Activated CD8-positive, alpha-beta memory T cell treated with anti-CD3 and anti-CD28 coated beads for 48 hours (primary cell): ENCODE measurements around the gene BAIAP2.

Experiments
- DNase-seq, 3 experiments: peaks; one replicate each; pipeline ENCODE4 v3.0.0-alpha.2; 2020; ENCODE audit warnings: low read depth in 2 of 3, low spot score in 2 of 3

BAIAP2 gene

DNA sequence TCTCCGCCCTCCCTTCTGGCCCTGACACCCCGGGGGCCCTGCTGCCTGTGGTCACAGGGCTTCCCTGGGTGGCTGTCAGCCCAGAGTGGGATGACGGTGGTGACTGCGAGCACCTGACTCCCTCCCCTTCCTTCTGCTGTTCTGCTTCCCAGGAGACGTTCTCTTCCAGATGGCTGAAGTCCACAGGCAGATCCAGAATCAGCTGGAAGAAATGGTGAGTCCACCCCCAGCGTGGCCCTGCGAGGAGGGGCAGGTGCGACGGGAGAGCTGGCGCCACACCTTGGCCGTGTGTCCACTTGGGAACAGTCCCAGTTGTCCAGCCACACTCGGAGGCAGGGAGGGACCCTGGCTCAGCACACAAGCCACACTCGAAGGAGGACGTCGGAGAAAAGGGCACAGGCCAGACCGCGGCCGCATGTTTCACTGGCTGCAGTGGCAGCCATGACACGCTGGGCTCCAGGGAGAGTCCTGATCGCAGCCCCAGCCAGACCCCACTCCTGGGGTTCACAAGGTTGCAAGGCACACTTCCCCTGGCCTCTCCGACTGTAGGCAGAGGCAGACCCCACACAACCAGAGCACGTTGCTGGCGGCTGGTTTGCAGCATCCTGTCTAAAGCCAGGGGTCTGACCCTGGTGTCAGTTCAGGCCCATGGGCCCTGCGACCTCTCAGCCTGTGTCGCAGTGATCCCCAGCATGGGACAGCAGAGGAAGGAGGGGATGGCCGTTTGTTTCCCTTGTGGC, 49.9 kb downstream of the BAIAP2 start:
- no peak for DNase-seq

DNA sequence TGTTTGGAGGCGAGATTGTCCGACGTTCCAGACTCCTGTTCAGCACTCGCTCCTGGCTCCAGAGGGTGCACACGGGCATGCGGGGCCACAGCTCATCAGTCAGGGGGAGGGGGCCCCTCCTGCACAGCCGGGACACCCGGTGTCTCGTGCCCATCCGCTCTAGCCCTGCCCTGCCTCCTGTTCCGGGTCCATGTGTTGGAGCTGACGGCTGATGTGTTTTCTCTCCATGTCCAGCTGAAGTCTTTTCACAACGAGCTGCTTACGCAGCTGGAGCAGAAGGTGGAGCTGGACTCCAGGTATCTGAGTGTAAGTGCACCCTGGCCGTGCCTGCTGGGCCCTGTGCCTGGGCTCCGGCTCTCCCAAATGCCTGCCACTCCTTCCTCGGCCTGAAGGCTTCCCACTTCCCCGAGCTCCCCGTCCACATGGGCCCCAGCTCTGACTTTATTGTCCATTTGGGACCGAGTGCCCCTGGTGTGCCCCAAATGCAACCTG, 50.5 kb downstream of the BAIAP2 start:
- no peak for DNase-seq

DNA sequence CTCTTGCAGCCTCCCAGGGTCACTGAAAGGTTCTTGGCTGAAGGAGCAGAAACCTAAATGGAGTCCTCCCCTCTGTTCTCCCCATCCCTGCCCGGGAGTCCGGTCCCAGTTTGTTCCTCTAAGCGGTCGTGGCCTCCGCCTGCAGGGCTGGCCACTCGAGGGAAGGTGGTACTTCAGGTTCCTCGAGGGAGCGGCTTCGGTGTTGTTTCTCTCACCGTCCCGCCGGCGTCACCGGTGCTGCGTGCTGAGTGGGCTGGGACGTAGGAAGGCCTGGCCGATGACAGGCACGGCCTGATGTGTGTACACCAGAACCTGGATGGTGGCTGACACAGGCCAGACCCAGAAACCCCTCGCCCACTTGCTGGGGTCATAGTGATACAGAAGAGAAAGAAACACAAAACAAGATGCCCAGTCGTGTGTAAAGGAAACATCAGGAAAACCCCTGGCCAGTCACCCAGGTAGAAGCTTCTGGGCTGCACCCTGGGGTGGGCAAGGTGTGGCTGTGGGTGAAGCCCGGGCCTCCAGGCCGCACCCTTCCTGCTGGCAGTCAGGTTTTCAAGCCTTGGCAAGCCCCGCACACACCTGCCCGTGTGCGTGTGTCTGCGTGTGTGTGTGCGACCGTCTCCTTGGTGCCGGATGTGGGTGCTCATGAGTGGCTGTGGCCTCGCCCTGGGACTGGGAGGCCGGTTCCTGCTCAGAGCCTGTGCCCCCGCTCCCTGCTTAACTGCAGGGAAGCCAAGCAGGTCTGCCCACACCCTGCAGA, 52.0 kb downstream of the BAIAP2 start:
- no peak for DNase-seq

DNA sequence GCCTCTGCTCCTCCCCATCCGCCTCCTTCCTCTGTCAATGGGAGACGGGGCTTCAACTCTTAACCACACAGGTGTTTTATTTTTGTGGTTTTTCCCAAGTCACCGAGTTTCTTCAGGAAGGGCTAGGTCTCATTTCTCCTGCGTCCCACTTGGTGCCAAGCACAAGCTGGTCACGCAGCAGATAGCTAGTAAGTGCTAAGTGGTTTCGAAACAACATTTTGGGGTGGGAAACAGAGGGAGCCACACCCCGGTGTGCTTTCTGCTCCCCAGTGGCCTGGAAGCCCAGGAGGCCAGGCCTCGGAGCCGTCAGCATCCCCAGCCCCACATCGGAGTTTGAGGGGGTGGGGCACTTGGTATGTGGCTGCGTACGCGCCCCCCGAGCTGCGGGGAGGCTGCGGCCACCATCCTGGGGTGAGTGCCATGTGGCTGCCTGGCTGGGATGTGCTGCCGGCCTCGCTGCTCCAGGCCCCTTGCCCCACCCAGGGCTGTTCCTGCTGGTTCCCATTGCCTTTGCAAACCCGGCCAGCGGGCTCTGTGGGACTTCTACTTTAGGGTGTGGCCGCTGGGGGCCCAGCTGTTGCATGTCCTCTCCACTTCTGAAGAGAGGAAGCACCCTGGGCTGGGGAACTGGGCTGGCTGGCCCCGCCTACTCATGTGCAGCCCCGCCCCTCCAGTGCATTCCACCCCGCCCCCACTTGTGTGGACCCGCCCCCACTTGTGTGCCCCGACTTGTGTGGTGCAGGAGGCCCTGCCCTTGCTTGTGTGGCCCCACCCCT, 55.6 kb downstream of the BAIAP2 start:
- DNase-seq: no peak

DNA sequence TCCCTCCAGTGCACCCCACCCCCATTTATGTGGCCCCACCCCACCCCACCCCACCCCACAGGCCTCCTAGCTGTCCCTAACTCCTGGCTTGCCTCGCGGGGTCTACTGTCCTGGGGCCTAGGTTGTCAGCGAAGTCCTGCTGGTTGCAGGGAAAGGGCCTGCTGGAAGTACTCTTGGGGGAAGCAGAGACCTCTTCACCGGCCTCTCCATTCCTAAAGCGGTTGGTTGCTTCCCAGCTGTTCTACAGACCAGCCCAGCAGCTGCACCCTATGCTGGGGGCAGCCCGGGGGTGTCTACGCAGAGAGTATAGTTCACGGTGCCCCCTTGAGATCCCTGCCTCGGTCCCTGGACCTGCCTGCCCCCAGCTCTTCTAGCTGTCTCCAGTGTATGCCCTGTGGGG, 56.2 kb downstream of the BAIAP2 start:
- DNase-seq: no peak

DNA sequence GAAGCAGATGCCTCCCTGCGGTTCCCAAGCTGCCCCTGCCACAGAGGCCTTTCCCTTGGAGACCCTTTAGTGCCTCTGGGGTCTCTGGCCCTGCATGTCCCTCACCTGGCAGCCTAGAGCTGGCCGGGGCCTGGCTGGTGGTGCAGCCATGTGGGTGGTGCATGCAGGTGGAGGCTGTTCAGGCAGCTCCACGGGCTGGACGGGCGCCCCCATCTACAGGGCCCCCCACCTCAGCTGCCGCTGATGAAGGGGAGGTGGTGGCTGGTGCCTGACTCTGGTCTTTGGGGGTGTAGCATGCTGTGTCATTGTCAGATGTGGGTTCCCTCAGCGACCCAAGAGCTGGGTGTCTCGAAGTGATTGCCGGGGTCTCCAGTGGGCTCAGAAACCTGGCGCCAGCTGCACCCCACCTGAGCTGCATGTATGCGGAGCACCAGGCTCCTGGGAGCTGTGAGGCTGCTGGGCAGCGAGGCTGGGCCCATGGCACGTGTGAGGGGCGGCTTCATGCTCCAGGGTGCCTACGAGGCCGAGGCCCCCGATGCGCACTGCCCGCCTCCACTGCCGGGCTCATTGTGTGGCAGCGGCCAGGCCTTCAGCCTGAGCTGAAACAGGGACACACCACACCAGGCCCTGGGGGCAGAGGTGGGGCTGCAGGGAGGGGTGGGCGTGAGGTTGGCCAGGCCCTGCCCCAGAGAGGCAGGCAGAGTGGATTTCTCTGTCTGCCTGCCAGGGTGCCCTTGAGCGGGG, 57.0 kb downstream of the BAIAP2 start:
- no peak for DNase-seq

DNA sequence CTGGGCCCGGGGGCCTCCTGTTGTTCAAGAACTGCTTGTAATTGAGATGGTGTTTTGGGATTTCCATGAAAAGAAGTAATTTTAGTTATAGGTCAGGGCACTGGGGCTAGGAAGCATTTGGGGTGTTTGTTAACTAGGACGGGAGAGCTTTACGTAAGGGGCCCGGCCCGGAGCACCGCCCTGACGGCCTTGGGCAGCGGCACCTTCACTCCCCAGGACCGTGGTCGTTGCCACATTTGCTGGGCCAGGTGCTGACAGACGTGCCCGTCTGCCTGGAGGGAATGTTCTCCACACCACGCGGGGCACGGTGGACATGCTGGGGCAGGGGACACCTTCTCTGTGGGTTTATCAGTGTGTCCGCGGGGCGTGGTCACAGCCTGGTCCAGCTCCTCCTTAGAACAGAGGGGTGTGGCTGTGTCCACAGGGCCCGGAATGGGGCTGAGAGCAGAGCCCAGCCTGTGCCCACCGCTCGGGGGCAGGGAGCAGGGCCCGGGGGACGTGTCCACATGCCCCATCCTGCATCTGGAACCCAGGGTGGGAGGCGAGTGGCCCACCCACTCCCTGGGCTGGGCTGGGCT, 57.7 kb downstream of the BAIAP2 start:
- no peak for DNase-seq

DNA sequence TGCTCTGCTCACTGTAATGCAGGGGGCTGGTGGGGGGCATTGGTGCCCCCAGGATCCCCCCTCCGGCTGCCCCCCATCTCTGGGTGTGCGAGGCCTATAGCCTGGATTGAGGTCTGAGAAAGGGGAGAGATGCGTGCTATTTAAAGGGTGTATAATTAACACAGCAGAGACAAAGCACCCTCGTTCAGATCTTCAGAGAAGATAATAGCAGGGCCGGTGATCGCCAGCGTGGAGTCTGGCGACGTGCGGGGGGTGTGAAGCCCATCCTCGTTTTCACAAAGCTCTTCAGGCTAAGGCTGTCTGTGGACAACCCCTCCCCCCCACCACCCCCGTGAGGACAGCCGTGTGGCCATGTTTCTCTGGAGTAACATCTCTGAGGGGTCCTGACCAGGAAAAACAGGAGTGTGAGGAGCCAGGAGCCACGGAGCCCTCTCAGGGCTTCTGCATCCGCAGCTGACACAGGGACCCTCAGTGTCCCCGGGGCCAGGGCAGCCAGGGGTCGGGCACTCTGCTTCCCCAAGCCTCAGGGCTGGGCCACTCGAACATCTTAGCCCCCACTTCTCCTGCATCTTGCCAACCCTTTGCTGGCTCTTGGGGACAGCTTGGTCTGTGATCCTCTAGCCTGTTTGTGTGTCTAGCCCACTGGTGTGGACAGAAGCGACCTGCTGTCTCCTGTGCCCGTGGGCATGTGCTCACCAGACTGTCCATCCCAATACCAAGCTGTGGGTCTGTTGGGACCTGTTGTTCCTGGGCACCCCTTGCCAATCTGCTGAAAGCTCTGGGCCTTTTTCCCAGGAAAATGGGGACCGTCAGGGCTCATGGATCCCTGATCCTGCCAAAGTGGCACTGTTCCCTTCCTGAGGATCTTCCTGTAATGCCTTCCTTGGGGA, 58.9 kb downstream of the BAIAP2 start:
- DNase-seq: no peak

DNA sequence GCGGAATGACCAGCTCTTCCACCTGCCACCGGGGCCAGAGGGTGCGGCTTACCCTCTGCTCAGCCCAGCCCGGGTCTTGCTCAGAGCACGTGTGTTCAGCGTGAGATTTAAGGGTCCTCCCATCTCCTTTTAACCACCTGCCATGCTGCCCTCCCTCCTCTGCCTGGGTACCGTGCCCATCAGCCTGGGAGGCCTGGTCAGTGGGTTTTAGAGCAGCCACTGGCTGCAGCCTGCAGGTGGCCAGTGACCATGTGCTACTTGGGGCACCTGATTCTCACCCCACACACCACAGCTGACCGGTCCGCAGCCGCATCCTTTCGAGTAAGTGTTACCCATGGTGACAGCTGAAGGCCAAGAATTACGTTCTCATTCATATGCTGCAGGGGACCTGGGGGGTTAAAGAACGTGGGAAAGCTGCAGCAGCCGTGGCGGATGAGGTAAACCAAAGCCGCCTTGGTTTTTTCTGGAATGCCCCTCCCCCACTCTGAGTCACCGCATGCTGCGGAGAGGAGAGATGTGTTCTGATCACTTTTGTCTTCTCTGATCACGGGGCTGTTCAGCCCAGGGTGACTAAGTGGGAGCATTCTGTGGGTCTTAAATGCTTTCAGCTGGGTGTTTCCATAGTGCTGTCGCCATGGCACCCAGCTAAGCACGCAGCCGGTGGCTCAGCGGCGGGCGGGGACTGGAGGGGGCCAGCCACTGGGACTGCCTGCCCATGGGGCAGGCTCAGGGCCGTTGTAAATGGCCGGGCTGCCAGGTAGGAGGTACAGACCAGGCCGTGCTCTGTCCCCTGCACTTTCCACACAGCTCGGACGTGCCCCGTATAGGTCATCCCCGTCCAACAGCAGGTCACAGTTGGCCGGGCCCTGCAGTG, 59.8 kb downstream of the BAIAP2 start:
- DNase-seq: peak; percentile 76 to 90 (median 89)

DNA sequence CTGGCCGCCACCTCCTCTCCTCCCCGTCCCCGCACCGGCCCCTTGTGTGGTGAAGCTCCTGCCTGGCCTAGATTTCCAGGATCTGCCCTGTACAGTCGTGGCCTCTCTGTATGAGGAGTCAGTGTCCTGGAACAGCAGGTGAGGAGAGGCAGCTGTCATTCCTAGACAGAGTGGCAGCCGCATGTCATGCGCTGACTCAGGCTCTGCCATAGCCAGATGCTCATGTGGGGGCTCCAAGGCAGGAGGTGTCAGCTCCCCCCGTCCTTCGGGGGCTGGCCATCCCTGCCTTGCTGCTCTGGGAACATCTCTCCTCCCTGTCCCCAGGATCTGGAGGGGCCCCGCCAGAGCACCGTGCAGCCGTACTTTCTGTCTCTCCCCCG, 60.4 kb downstream of the BAIAP2 start:
- DNase-seq: no peak

DNA sequence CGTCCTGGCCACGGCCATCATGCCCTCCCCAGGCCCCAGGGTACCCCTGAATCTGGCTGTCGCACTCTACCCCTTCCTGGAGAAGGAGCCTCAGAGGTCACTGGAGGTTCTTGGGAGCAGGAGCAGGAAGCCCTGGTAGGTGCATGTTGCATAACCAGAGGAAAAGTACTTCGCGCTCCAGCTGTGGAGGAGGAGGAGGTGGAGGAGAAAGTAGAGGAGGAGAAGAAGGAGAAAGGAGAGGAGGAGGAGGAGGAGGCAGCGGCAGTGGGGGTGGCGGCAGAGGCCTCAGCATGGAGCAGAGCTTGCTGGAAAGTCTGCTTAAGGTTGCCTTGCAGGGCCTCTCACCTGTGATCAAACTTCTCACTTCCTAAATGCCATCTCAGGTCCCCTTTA, 61.8 kb downstream of the BAIAP2 start:
- DNase-seq: no peak

DNA sequence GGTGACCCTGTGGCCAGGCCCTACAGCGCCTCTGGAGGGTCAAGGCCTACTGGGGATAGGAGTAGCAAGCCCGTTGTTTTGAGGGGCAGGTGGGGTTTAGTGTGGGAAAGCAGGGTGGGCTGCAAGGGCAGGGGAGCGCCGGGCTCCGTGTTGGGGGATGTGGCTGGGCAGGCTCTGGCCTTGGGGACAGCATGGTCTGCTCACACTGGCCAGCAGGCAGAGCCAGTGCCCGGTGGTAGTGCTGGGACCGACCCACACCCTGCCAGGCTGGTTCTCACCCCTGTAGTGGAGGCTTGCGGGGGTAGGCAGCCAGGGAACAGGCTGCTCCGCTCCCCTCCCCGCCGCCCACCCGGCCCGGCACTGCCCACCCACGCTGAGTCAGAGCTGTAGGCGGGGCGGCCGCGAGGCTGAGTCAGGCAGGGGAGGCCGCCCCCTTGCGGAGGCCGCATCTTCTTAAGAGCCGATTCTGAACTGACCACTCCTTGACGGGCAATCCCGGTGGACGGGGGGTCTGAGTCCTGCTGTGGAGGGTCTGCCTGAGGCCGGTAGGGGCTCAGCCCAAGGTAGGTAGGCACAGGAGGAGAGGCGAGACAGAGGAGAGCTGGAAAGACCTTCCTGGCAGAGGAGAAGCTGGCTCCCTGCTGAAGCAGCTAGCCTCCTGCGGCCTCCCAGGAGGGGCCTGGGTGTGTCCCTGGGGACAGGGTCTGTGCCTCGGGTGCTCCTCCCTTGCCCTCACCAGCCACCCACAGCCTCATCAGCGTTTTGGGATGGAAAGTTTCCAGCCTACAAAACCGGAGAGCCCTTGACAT, 62.4 kb downstream of the BAIAP2 start:
- peak in 1 of 3 experiments; percentile 39 for DNase-seq

DNA sequence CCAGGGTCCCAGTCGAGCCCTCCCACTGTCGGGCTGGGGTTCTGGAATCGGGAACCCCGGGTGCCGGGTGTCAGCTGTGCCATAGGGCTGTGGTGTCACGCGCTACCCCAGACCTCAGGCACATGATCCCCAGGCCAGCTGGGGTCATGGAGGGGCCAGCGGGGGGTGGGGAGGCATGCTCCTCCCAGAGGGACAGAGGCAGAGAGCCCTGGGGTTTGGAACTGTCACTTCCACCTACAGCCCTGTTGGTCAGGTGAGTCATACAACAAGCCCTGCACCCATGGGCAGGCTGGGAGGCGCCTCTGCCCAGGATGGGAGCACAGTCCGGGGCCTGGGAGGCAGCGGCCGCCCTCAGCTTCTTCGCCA, 63.0 kb downstream of the BAIAP2 start:
- DNase-seq: no peak

DNA sequence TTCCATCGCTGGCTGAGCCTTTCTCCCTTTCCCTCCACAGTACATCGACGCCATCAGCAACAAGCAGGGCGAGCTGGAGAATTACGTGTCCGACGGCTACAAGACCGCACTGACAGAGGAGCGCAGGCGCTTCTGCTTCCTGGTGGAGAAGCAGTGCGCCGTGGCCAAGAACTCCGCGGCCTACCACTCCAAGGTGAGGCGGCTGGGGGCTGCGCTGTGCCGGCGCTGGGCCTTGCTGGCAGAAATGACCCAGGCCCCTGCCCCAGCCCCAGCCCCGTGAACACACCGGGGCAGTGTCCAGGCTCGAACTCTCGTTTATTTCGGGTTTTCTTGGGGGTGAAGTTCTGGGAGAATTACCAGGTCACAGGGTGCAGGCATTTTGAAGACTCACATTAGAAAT, 64.9 kb downstream of the BAIAP2 start:
- no peak for DNase-seq

DNA sequence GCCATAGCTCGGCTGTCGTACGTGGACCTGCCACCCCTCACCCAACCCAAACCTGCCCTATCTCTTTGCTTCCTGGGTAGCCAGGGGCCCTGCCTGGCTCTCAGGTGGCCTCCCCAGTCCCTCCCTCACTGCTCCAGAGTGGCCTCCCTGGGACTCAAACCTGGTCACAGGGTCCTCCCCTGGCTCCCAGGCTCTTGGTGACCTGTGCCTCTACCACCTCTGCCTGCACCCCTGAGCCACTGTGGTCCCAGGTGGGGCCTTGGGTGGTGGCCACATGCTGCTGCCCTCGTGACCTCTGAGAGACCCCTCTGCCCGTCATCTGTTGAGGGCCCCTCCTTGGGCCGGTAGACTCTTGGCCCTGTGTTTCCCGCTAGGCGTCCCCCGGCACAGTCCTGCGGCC, 65.7 kb downstream of the BAIAP2 start:
- DNase-seq: no peak

DNA sequence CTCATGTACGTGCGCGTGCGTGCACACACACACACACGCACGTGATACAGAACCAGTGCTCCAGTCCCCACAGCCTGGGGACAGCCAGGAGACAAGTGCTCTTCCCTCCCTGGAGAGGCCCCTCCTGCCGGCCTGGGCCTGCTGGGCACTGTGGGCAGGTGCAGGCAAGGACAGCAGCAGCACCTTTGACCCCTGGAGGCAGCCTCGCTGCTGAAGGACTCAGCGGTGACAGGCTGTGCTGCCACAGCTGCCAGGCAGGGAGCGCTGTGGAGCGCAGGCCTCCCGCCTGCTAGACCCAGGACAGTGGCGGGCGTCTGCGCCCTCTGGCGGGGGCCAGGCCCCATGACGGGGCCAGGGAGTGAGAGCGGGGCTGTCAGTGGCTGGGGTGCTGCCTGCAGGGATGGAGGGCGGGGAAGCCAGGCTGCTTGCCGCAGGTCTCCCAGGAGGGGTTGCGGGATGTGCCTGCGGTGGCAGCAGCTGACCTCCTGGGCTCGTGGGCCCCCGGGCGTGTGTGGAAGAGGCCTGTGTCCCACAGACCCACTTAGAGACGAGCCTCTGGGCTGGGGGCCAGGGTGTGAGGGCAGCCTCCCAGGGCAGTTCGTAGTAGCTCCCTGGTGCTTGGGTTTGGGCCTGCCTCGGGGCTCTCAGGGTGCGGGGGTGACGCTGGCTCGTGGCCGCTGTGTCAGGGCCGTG, 66.8 kb downstream of the BAIAP2 start:
- peak; percentile 73 to 87 (median 82) for DNase-seq

DNA sequence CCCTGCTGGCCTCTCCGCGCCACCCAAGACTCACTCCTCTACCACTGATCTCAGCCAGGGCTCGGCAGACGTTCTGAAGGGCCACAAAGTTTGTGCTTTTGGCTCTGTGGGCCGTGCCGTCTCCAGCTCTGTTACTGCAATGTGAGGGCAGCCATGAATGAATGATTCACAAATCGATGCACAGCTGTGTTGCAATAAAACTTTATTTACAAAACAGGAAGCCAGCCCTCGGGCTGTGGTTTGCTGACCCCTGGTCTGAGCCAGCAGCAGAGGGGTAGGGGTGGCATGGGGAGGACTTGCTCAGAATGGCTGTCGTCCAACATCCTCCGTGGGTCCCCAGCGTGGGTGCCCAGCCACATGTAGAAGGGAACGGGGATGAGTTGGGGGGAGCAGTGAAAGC, 67.4 kb downstream of the BAIAP2 start:
- no peak for DNase-seq
